ENCODE measurements around the gene MX2.

DNA sequence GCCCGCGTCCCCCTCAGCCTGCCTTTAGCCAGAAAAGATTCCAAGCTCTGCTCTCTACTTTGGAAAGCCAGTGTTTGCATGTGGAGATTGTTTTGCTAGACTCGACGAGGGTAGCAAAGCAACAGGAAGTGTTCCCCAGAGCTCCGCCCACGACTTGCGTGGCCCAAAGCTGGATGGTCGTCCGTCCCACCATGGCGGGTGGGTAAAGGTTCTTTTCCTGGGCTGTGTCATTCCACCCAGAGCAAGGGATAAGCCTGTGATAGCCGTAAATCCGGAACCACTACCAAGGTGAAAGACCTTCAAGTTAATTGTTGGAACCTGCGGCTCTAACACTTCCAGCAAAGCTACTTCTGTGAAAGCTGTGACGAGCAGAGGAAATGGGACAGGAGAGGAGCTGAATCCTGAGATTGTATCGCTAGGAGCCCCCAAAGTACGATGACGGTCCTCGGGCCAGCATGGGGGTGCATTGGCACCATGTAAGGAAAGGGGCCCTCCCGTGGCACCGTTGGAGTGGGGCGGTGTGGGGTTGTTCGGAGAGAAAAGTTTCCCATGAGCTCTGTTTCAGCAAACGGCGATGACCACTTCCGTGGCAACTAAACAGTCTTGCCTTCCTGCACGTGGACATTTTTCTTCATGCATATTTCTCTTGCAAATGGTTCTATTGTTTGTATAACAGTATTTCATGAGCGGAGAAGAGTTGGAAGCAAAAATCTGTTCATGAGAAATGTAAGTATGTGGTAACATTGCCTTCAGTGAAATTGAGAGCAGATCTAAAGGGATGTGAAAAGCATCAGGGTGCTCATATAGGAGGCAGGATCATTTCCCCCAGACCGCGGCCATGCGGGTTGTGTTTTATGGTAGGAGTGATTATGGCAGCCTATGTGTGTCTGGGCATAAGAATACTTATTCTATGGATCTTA, 8.4 kb downstream of the MX2 start:
- TF ChIP-seq CTCF (IDR thresholded peaks at IDR 0.05) (no peak), POLR2A (IDR thresholded peaks at IDR 0.05) (no peak)

Measured in tibial nerve (tissue), 3 donors.